IMR-90 (cell line): ENCODE measurements around the gene IQGAP2. TPM values are rescaled to one million over a fixed set of nuclear protein-coding genes. Genes with fewer than 3 reads are reported as not detected.
"Not testable (repeated sequence)": the region's sequence is repeated elsewhere in the genome, so short reads cannot be mapped to it uniquely, and the experiment has no call there.

ENCODE experiments used
- ATAC-seq: fragments of 200-7000 bp; cut with Tn5 transposase; 2 replicates; pipeline ENCODE4 v1.9.1; 2020; ENCODE audit warnings: low read depth, mild to moderate bottlenecking, moderate library complexity
- BruUV-seq: library from RNA; stranded (reverse); fragments of 400-500 nt; replicated peaks from 2 replicates; lab custom pipeline; 2021; lab: Mats Ljungman, UMichigan
- CTCF ChIA-PET: fragments of 300-600 bp; formaldehyde crosslinking; extraction: SDS; loops from one replicate; lab custom pipeline; 2021; ENCODE audit warnings: antibody characterized with exemption; lab: Yijun Ruan, JAX
- POLR2A ChIA-PET: fragments of 300-600 bp; sonication (Branson Sonifier 250); formaldehyde crosslinking; loops from one replicate; lab custom pipeline; 2022; ENCODE audit warnings: antibody characterized with exemption; ENCODE audit not compliant: unreplicated experiment; lab: Charles Lee
- DNase-seq: peaks from one replicate; pipeline ENCODE4 v3.0.0; 2013
- H2AFZ ChIP-seq: replicated peaks from 2 replicates; pipeline ENCODE3; 2013; ENCODE audit warnings: low read length, mild to moderate bottlenecking; ENCODE audit not compliant: poor library complexity
- H2AK5ac ChIP-seq: 2 replicates; pipeline ENCODE4 v1.6.1; 2013; ENCODE audit warnings: low read depth, low read length, inconsistent platforms
- H2AK9ac ChIP-seq: replicated peaks from 2 replicates; pipeline ENCODE3; 2013; ENCODE audit warnings: mild to moderate bottlenecking, low read depth, low read length, moderate library complexity; ENCODE audit not compliant: poor library complexity
- H2BK120ac ChIP-seq: 2 replicates; pipeline ENCODE4 v1.6.1; 2013; ENCODE audit warnings: low read depth, low read length, inconsistent platforms
- H2BK15ac ChIP-seq: 3 replicates; pipeline ENCODE4 v1.6.1; 2013; ENCODE audit warnings: low read depth, low read length, inconsistent platforms
- H2BK20ac ChIP-seq: 2 replicates; pipeline ENCODE4 v1.6.1; 2013; ENCODE audit warnings: low read depth, mild to moderate bottlenecking, inconsistent platforms, low read length, moderate library complexity
- H2BK5ac ChIP-seq: 2 replicates; pipeline ENCODE4 v1.6.1; 2013; ENCODE audit warnings: mild to moderate bottlenecking, low read depth, low read length, inconsistent platforms; ENCODE audit not compliant: poor library complexity, severe bottlenecking
- H3K14ac ChIP-seq: replicated peaks from 2 replicates; pipeline ENCODE4 v1.6.1; 2013; ENCODE audit warnings: low read depth, low read length, inconsistent platforms
- H3K18ac ChIP-seq: 2 replicates; pipeline ENCODE4 v1.6.1; 2013; ENCODE audit warnings: low read depth, low read length, control low read depth
- H3K23ac ChIP-seq: 2 replicates; pipeline ENCODE4 v1.6.1; 2013; ENCODE audit warnings: low read depth, low read length, inconsistent platforms
- H3K27ac ChIP-seq: 2 replicates; pipeline ENCODE4 v1.5.1; 2013; ENCODE audit warnings: mild to moderate bottlenecking, control low read depth, low read length; ENCODE audit not compliant: insufficient read depth
- H3K27me3 ChIP-seq: 2 replicates; pipeline ENCODE4 v1.6.1; 2013; ENCODE audit warnings: low read length; ENCODE audit not compliant: control insufficient read depth, insufficient read depth
- H3K36me3 ChIP-seq: 2 replicates; pipeline ENCODE4 v1.6.1; 2013; ENCODE audit warnings: low read length, mixed read lengths; ENCODE audit not compliant: control insufficient read depth, insufficient read depth
- H3K4ac ChIP-seq: 2 replicates; pipeline ENCODE4 v1.6.1; 2013; ENCODE audit warnings: low read depth, low read length, inconsistent platforms
- H3K4me1 ChIP-seq: 2 replicates; pipeline ENCODE4 v1.6.1; 2013; ENCODE audit warnings: low read length, mixed read lengths; ENCODE audit not compliant: control insufficient read depth, insufficient read depth
- H3K4me2 ChIP-seq: 2 replicates; pipeline ENCODE4 v1.6.1; 2013; ENCODE audit warnings: low read depth, mild to moderate bottlenecking, control low read depth, low read length, moderate library complexity
- H3K4me3 ChIP-seq: 2 replicates; pipeline ENCODE4 v1.5.1; 2013; ENCODE audit warnings: low read depth, mild to moderate bottlenecking, control low read depth, low read length, moderate library complexity; ENCODE audit not compliant: insufficient read depth
- H3K56ac ChIP-seq: 2 replicates; pipeline ENCODE4 v1.6.1; 2013; ENCODE audit warnings: low read length, inconsistent platforms; ENCODE audit not compliant: insufficient read depth; ENCODE audit errors: extremely low read depth
- H3K79me1 ChIP-seq, 2 experiments: 2 replicates each; pipeline ENCODE4 v1.6.1; 2013; ENCODE audit warnings: low read length in 2 of 2, inconsistent platforms in 1 of 2, low read depth in 1 of 2
- H3K9ac ChIP-seq: 2 replicates; pipeline ENCODE4 v1.6.1; 2013; ENCODE audit warnings: low read depth, low read length, control low read depth
- H3K9me1 ChIP-seq: 2 replicates; pipeline ENCODE4 v1.6.1; 2013; ENCODE audit warnings: low read length, inconsistent platforms; ENCODE audit not compliant: insufficient read depth
- H3K9me3 ChIP-seq: 2 replicates; pipeline ENCODE4 v1.6.1; 2013; ENCODE audit warnings: low read length; ENCODE audit not compliant: control insufficient read depth, insufficient read depth
- H4K20me1 ChIP-seq: 2 replicates; pipeline ENCODE4 v1.6.1; 2013; ENCODE audit warnings: low read length, inconsistent platforms; ENCODE audit not compliant: insufficient read depth
- H4K5ac ChIP-seq: 2 replicates; pipeline ENCODE4 v1.6.1; 2013; ENCODE audit warnings: mild to moderate bottlenecking, low read depth, low read length, control low read depth
- H4K8ac ChIP-seq, 2 experiments: 2 replicates each; pipeline ENCODE4 v1.6.1; 2013; ENCODE audit warnings: low read depth in 2 of 2, low read length in 2 of 2, control low read depth in 1 of 2, inconsistent platforms in 1 of 2
- H4K91ac ChIP-seq: 2 replicates; pipeline ENCODE4 v1.6.1; 2013; ENCODE audit warnings: low read depth, low read length, inconsistent platforms; ENCODE audit not compliant: insufficient read depth
- WGBS, 2 experiments: methylation state at CpG; one replicate each; pipeline versions ENCODE4 v1.1.5 to v1.1.7; 2013; ENCODE audit warnings: missing lambda C conversion rate in 2 of 2; ENCODE audit not compliant: insufficient read length in 1 of 2; ENCODE audit errors: extremely low coverage in 2 of 2; 5-methylcytosine and 5-hydroxymethylcytosine counted together
- dilution Hi-C: fragments of 300-500 bp; cut with HindIII; formaldehyde crosslinking; loops from one replicate; pipeline ENCODE4 v1.14.3; 2018; ENCODE audit warnings: low sequenced_read_pairs; ENCODE audit not compliant: unreplicated experiment
- in situ Hi-C: fragments of 300-500 bp; cut with MboI; formaldehyde crosslinking; loops from 3 replicates; pipeline ENCODE4 v1.14.3; 2019; ENCODE audit warnings: low sequenced_read_pairs, inconsistent platforms, mixed read lengths
- intact Hi-C: fragments of 100-400 bp; cut with micrococcal nuclease; formaldehyde crosslinking; loops from 2 replicates; pipeline ENCODE4 v1.10.0; 2022
- polyA plus RNA-seq, 3 experiments: library from polyadenylated mRNA; depleted of rRNA; stranded (reverse); fragments of >200 nt; gene quantifications; 2 replicates each; pipeline ENCODE4 v1.2.3, GENCODE V29; 2012; ENCODE audit warnings: low replicate concordance in 1 of 3
- total RNA-seq: library from RNA; depleted of rRNA; stranded (reverse); fragments of >200 nt; gene quantifications from 2 replicates; pipeline ENCODE4 v1.2.3, GENCODE V29; 2012

The IQGAP2 gene
- total and polyA plus RNA-seq, 2 of the 4 experiments (the other 2 are of a cell fraction), result 0.21 to 0.36 TPM

- H3K23ac ChIP-seq, intact Hi-C loops, H3K27ac ChIP-seq, H3K36me3 ChIP-seq, H3K4me2 ChIP-seq, H2BK120ac ChIP-seq, H2AK5ac ChIP-seq, H3K9me1 ChIP-seq, H3K56ac ChIP-seq, H2BK5ac ChIP-seq, H2BK15ac ChIP-seq, DNase-seq, H2AFZ ChIP-seq, in situ Hi-C loops, H4K5ac ChIP-seq, H2AK9ac ChIP-seq, H2BK20ac ChIP-seq, ATAC-seq, H3K4me3 ChIP-seq, H3K18ac ChIP-seq, dilution Hi-C loops, H3K9ac ChIP-seq, H4K91ac ChIP-seq, H3K4me1 ChIP-seq, H4K20me1 ChIP-seq, POLR2A ChIA-PET, H3K9me3 ChIP-seq, H3K14ac ChIP-seq, H3K79me1 ChIP-seq, BruUV-seq, CTCF ChIA-PET, H4K8ac ChIP-seq, H3K4ac ChIP-seq: not testable (repeated sequence)
- peaks cover 11% of the 10 kb centered on the region for H3K27me3 ChIP-seq
- WGBS, 2 experiments, result 100% methylated on average over 1 of the region's 34 CpGs; no CpG with 5 or more reads in 1 of the 2 experiments
Observed at GRCh38 chr5:76550881-76551280, 147.8 kb downstream of the IQGAP2 start.
